HepG2 (cell line): ENCODE data around the gene OR13H1. TPM values are rescaled to one million over a fixed set of nuclear protein-coding genes. Genes with fewer than 3 reads are reported as not detected.

Experiments used
- ATAC-seq: fragments of 200-7000 bp; cut with Tn5 transposase; 3 replicates; pipeline ENCODE4 v1.9.1; 2020; ENCODE audit warnings: mild to moderate bottlenecking, moderate library complexity
- BruUV-seq: library from RNA; stranded (reverse); fragments of 400-500 nt; replicated peaks from 2 replicates; lab custom pipeline; 2021; lab: Mats Ljungman, UMichigan
- CTCF ChIA-PET: fragments of 300-600 bp; formaldehyde crosslinking; extraction: SDS; loops from one replicate; lab custom pipeline; 2021; ENCODE audit warnings: low total read pairs, inconsistent platforms, low intra/inter-chr PET ratio; lab: Yijun Ruan, JAX
- POLR2A ChIA-PET: fragments of 350-600 bp; sonication (Branson Sonifier 250); formaldehyde crosslinking; loops from one replicate; lab custom pipeline; 2020; ENCODE audit warnings: antibody characterized with exemption, inconsistent platforms; lab: Yijun Ruan, JAX
- DNase-seq: peaks from one replicate; pipeline ENCODE4 v3.0.0-alpha.2; 2015; ENCODE audit warnings: low spot score
- FAIRE-seq: peaks from 3 replicates; lab custom pipeline; 2011; peaks lifted over from hg19 to GRCh38; lab: Jason Lieb, UNC
- H2AFZ ChIP-seq: one replicate; pipeline ENCODE4 v1.6.1; 2011; ENCODE audit warnings: low read length, inconsistent platforms
- H3K27ac ChIP-seq: fragments of 300-600 bp; 3 replicates; pipeline ENCODE4 v1.8.0; 2011; ENCODE audit warnings: mixed run types, mild to moderate bottlenecking, mixed read lengths, low read length, inconsistent platforms; ENCODE audit not compliant: insufficient read depth; ENCODE audit errors: extremely low read length
- H3K27me3 ChIP-seq, 2 experiments: fragments of 200-600 bp in 1 of 2; 2 replicates in 1 of 2; 3 replicates in 1 of 2; pipeline versions ENCODE4 v1.6.0 to v1.8.0; 2011; ENCODE audit warnings: low read length in 2 of 2, mild to moderate bottlenecking in 2 of 2, moderate library complexity in 2 of 2, inconsistent platforms in 1 of 2; ENCODE audit not compliant: insufficient read depth in 2 of 2, control insufficient read depth in 1 of 2
- H3K36me3 ChIP-seq, 2 experiments: fragments of 200-600 bp in 1 of 2; replicated peaks in 1 of 2; 2 replicates in 1 of 2; 3 replicates in 1 of 2; pipeline versions ENCODE4 v1.5.1 to v1.8.0; 2011; ENCODE audit warnings: low read length in 2 of 2, inconsistent platforms in 1 of 2; ENCODE audit not compliant: insufficient read depth in 2 of 2, control insufficient read depth in 1 of 2
- H3K4me1 ChIP-seq: 2 replicates; pipeline ENCODE4 v1.5.1; 2012; ENCODE audit warnings: low read length, inconsistent platforms; ENCODE audit not compliant: insufficient read depth
- H3K4me2 ChIP-seq: 2 replicates; pipeline ENCODE4 v1.6.0; 2011; ENCODE audit warnings: low read depth, low read length, inconsistent platforms
- H3K4me3 ChIP-seq, 3 experiments: fragments of 200-600 bp in 1 of 3; sonication (generic), shearing (Covaris generic) in 1 of 3; replicated peaks in 1 of 3; 2 replicates each; pipeline ENCODE4 v1.5.1; 2011 to 2016; ENCODE audit warnings: low read length in 3 of 3, inconsistent platforms in 2 of 3, low read depth in 2 of 3, mild to moderate bottlenecking in 2 of 3, control low read depth in 1 of 3, mixed read lengths in 1 of 3; ENCODE audit not compliant: insufficient read depth in 1 of 3
- H3K79me2 ChIP-seq: one replicate; pipeline ENCODE4 v1.6.1; 2011; ENCODE audit warnings: low read length, inconsistent platforms; ENCODE audit not compliant: insufficient read depth
- H3K9ac ChIP-seq: 2 replicates; pipeline ENCODE4 v1.6.0; 2011; ENCODE audit warnings: mild to moderate bottlenecking, low read depth, low read length, inconsistent platforms; ENCODE audit not compliant: insufficient read depth
- H3K9me3 ChIP-seq: 2 replicates; pipeline ENCODE4 v1.5.1; 2012; ENCODE audit warnings: mild to moderate bottlenecking, low read length
- H4K20me1 ChIP-seq: 2 replicates; pipeline ENCODE4 v1.6.0; 2011; ENCODE audit warnings: inconsistent platforms, mild to moderate bottlenecking, low read length, moderate library complexity; ENCODE audit not compliant: insufficient read depth
- CREM ChIP-seq, 2 experiments: sonication (generic) in 1 of 2; formaldehyde crosslinking in 1 of 2; IDR thresholded peaks; 2 replicates each; pipeline versions ENCODE4 v1.4.0 to v1.6.1; 2016 to 2020; ENCODE audit warnings: antibody characterized with exemption in 1 of 2, mild to moderate bottlenecking in 1 of 2, missing genetic modification reagents in 1 of 2
- NFRKB ChIP-seq: fragments of 450-650 bp; IDR thresholded peaks from 2 replicates; pipeline ENCODE4 v1.6.1; 2017
- NPAS2 ChIP-seq: sonication (generic); formaldehyde crosslinking; IDR thresholded peaks from 2 replicates; pipeline ENCODE4 v1.8.0; 2022; ENCODE audit warnings: mild to moderate bottlenecking, missing genetic modification reagents, borderline replicate concordance
- RARG ChIP-seq: sonication (generic); formaldehyde crosslinking; IDR thresholded peaks from 2 replicates; pipeline ENCODE4 v1.4.0; 2020; ENCODE audit warnings: low read depth, mild to moderate bottlenecking, missing genetic modification reagents
- SP4 ChIP-seq: sonication (generic); formaldehyde crosslinking; IDR thresholded peaks from 2 replicates; pipeline ENCODE4 v1.8.1; 2023; ENCODE audit warnings: mild to moderate bottlenecking, missing genetic modification reagents
- ZBTB7B ChIP-seq: sonication (generic); formaldehyde crosslinking; IDR thresholded peaks from 2 replicates; pipeline ENCODE4 v1.4.0; 2020; ENCODE audit warnings: missing genetic modification reagents
- ZFAT ChIP-seq: sonication (generic); formaldehyde crosslinking; conservative IDR thresholded peaks from 2 replicates; pipeline ENCODE4 v1.8.1; 2023; ENCODE audit warnings: missing genetic modification reagents, inconsistent platforms
- ZFY ChIP-seq: sonication (generic); formaldehyde crosslinking; IDR thresholded peaks from 2 replicates; pipeline ENCODE4 v1.4.0; 2020; ENCODE audit warnings: missing genetic modification reagents
- ZNF205 ChIP-seq: IDR thresholded peaks from 2 replicates; pipeline ENCODE4 v1.6.1; 2018; ENCODE audit warnings: missing biosample characterization, missing genetic modification reagents
- ZNF350 ChIP-seq: sonication (generic); formaldehyde crosslinking; IDR thresholded peaks from 2 replicates; pipeline ENCODE4 v1.4.0; 2020; ENCODE audit warnings: mild to moderate bottlenecking, low read depth, missing genetic modification reagents, borderline replicate concordance
- WGBS: methylation state at CpG from one replicate; pipeline ENCODE4 v1.1.6; 2017; ENCODE audit warnings: low lambda C conversion rate; 5-methylcytosine and 5-hydroxymethylcytosine counted together
- in situ Hi-C: cut with HindIII; loops from 2 replicates; pipeline ENCODE4 v1.10.0; 2017; ENCODE audit warnings: low pct_unique_long_range_greater_than_20kb; ENCODE audit not compliant: extremely low pct_ligation_motif_present
- intact Hi-C: fragments of 100-400 bp; cut with micrococcal nuclease; formaldehyde crosslinking; loops from one replicate; pipeline ENCODE4 v1.10.0; 2022; ENCODE audit not compliant: unreplicated experiment
- polyA plus RNA-seq, 8 experiments: library from polyadenylated mRNA; depleted of rRNA in 3 of 8; stranded (reverse) in 7 of 8; unstranded in 1 of 8; fragments of >200 nt; fragmentation: Illumina TruSeq in 4 of 8; extraction: Trizol in 4 of 8; gene quantifications; 2 replicates each; pipeline versions ENCODE4 v1.2.1 to v1.2.3, GENCODE V29; 2011 to 2016; ENCODE audit warnings: low read depth in 4 of 8, missing spikeins in 1 of 8, mixed read lengths in 1 of 8; ENCODE audit not compliant: insufficient read depth in 1 of 8
- total RNA-seq, 5 experiments: library from RNA; depleted of rRNA; stranded (reverse); fragments of >200 nt; fragmentation: Illumina TruSeq; extraction: Trizol; gene quantifications; 2 replicates each; pipeline ENCODE4 v1.2.3, GENCODE V29; 2016; ENCODE audit warnings: low read depth in 1 of 5

OR13H1 gene
- total and polyA plus RNA-seq, 2 of the 13 experiments (the other 11 are each of a cell fraction or from before 2014, with no cell fraction given), result not detected

GRCh38 chrX:131588995-131589394, 45.1 kb downstream of the OR13H1 start:
- POLR2A ChIA-PET, result no interaction called here
- H3K4me1 ChIP-seq, result no peaks in the 10 kb centered on the region
- no peaks in the 10 kb centered on the region for H3K9me3 ChIP-seq
- H3K36me3 ChIP-seq, result no peaks in the 10 kb centered on the region
- TF ChIP-seq ZNF205 (no peak), ZFAT (CRISPR knock-in tag) (no peak), ZBTB7B (CRISPR knock-in tag) (no peak), ZNF350 (no peak), CREM (IDR thresholded peaks at IDR 0.05) (no peak), CREM (CRISPR knock-in tag; IDR thresholded peaks at IDR 0.05) (no peak), ZFY (CRISPR knock-in tag) (no peak), NPAS2 (CRISPR knock-in tag) (no peak), RARG (no peak), NFRKB (no peak), SP4 (CRISPR knock-in tag) (no peak)
- H2AFZ ChIP-seq, result no peak overlapping the region
- in situ Hi-C loops (no loop called here), intact Hi-C loops (no loop called here)
- FAIRE-seq, result no peak
- H4K20me1 ChIP-seq, result no peaks in the 10 kb centered on the region
- no peak for DNase-seq
- ATAC-seq, result no peak
- H3K4me2 ChIP-seq, result no peak overlapping the region
- H3K79me2 ChIP-seq, result no peaks in the 10 kb centered on the region
- BruUV-seq, result no TSS peak
- CTCF ChIA-PET, result no interaction called here
- H3K27me3 ChIP-seq, result no peaks in the 10 kb centered on the region
- H3K4me3 ChIP-seq, result no peak overlapping the region
- 33% methylated on average over 3 of the region's 4 CpGs for WGBS
- no peak overlapping the region for H3K27ac ChIP-seq
- no peak overlapping the region for H3K9ac ChIP-seq
